GM19240 (cell line): ENCODE data around the gene AGAP1.

Experiments used
- DNase-seq: peaks from one replicate; pipeline ENCODE4 v3.0.0; 2011; ENCODE audit warnings: low spot score; ENCODE audit not compliant: insufficient read length

The AGAP1 gene

GRCh38 chr2:236164925-236165841, 671.3 kb downstream of the AGAP1 start:
- no peak for DNase-seq

DNA sequence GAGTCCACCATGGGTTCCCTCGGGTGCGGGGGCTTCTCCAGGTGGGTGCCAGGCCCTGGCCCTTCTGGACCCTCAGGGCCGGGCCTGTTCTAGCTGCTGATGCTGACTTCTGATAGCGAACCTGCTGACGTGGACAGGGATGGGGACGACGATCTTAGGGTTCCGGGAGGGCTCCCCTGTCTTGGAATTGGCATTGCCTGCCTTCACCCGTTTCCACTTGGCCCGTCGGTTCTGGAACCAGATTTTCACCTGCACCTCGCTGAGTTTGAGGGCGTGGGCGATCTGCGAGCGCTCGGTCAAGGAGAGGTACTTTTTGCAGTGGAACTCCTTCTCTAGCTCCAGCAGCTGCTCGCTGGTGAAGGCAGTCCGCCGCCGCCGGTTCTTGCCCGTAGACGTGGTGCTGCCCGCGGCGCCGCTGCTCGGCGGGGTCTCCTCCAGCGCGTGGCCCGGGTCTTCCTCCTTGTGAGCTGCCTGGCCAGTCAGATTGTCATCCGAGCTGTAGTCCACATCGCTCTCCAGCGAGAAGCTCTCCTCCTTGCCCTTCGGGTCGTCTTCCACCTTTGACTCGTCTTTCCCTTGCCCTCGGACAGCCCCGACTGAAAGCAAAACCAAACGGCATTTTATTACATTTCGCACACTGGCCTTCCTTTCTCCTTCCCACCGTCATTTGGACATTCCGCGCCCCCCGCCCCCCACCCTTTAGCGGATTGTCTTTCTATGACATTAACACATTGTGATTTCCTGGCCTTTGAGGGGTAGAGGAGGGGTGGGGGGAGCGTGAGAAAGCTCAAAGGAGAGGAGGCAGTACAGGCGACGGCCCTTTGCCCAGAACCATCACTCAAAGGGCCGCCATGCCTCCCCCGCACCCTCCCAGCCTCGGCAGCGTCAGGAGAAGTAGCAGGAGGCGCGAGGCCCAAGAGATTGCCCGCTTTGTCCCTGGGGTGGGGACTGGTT, 672.3 kb downstream of the AGAP1 start:
- no peak for DNase-seq

DNA sequence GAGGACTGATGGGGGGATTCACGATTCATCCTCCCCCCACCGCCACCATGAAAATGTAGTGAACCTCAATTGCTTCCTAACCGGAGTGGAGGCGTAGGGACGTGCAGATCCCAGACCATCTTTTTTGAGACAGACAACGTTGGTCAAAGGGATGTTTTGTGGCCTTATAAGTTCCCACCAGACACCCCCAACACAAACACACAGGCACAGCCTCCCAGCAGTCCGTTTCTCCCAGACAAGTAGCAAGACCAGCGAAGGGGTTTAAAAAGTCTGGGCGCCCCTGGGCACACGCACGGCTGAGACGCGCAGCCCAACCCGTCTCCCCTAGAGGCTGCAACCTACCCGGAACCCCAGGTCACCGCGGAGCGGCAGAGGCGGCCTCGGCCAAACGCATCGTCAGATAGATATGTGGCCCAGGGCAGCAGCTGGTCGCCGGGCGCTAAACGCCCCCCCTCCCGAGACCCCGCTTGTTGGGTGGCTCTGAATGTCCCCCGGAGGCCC, 673.0 kb downstream of the AGAP1 start:
- no peak for DNase-seq

- no peak for DNase-seq
These were observed 673.7 kb downstream of the AGAP1 start for GRCh38 chr2:236167297-236168109.

DNA sequence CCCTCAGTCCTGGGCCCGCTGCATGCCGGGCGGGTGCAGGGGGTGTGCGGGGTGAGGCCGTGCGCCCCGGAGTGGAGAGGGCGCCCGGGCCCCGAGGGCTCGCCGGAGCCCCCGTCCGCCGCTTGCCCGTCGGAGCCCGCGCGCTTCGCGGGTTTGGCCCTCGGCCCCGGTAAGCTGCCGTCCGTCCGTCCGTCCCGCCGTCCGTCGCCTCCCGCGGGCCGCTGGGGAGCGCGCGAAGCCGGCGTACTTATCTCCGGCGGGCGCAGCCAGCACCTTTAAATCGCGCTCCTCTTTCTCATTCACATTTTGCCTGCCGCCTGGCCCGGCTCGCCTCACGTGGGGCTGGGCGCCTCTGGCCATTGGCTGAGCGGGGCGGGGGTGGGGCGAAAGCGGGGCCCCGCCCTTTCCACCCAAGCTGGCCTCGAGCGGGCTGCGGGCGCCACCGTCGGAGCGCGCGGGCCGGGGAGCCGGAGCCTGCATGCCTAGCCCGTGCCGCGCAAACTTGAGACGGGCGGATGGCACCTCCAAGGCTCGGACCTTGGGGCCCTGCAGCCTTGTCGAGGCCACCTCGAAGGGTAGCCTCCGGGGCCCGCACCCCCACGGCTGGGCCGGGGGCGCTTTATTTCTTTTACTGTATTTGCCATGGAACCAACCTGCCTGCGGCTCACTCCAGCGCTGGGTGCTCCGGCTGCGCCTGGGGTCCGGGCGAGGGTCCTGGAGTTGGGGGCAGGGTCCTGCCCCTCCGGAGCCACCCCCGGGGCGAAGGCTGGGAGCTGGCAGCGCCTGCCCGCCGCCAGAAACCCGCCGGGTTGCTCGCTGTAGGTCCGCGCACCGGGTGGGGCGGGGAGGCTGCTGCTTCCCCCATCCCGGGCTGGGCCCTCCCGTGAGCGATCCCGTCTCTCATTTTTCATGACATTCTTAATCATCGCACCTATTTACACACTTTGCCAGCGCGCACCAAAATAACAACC, 674.6 kb downstream of the AGAP1 start, which contains the start of gene GBX2:
TSS of gene GBX2 (minus strand) at position 277 of the 971 bp plus-strand sequence. CDS start 415 bp downstream, outside the sequence.
- no peak for DNase-seq

DNA sequence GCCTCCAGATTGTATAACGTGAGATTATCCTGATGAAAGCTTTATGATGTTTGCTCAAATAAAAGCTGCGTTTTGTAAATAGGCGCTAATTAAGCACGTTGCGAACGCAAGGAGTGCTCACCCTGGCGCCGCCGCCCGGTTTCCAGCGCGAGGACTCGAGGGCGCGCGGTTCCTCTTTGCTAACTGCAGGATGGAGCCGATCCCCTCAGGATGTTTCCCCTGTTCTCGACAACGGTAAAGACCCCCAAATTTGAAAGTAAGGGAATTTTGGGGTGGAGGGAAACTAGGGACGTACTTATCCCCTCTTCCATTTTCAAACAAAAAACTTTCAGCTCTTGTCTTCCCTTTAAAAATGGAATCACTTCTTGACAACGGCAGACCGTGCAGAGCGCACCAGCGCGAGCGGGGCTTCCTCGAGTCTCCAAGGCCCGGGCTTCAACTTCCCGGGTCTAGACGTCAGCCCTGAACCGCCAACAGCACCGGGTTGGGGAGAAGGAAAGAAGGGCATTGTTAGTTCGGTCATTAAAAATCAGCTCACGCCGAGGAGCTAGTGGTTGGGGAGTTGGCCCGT, 675.4 kb downstream of the AGAP1 start:
- DNase-seq: no peak

- DNase-seq: no peak
These were observed 676.1 kb downstream of the AGAP1 start for GRCh38 chr2:236169741-236170589.

GRCh38 chr2:236170590-236171165, 676.8 kb downstream of the AGAP1 start:
- no peak for DNase-seq

GRCh38 chr2:236171181-236171679, 677.4 kb downstream of the AGAP1 start:
- DNase-seq: no peak

DNA sequence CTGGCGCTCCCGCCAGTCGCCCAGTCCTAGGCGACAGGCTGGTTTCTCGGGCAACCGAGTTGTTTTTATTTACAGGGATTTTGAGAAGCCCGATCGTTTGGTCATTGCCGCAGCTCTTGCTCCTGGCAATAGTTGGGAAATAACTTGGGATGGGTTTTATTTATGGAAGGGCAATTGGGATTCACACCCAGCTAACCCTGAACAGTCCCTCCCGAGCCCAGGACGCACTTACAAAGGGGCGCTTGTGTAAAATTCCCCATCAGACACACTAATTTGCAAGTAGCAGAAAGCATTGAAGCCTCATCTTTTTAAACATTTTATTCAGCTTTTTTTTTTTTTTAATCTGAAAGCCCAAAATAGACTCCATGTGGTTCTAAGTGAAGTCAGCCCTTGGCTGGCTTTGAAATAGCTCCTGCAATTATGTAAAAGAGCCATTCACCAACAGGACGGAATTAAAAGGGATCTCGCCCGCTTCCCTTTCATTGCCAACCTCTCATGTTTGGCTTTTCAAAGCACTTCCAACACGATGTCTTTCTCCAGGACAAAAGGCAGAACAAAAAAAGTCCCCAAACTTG, 677.9 kb downstream of the AGAP1 start:
- no peak for DNase-seq

DNA sequence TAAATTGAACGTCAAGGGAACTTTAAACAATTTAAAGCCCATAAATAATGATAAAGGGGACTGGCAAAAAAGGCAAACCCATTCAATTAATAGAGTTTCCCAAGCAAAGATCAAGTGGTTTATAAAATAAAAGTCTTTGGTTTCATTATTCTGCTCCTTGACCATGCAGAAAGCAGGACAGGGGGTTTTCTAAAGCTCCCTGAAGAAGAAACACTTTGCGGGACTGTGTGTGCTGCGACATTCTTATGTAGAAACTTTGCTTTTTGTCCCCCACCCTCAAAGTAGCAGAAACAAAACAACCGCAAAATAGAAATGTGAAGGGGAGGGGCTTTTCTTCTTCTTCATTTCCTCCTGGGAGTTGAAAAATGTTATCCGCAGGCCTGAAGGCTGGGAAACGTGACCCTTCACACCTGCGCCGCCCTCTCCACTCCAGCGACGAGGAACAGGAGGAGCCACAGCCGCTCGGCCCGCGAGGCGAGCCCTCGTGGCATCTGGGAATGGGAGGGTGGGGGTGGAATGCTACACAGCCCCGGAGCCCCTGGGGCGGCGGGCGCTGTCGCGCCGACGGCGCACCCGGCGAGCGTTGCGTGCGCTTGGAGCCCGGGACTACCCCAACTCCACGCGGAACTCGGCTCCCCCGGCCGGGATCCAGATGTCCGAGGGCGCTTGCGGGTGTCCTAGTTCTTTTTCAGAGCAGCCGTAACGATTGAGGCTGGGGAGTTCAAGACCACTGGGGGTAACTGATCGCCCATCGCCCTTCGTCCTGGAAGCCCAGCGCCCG, 678.6 kb downstream of the AGAP1 start:
- no peak for DNase-seq

DNA sequence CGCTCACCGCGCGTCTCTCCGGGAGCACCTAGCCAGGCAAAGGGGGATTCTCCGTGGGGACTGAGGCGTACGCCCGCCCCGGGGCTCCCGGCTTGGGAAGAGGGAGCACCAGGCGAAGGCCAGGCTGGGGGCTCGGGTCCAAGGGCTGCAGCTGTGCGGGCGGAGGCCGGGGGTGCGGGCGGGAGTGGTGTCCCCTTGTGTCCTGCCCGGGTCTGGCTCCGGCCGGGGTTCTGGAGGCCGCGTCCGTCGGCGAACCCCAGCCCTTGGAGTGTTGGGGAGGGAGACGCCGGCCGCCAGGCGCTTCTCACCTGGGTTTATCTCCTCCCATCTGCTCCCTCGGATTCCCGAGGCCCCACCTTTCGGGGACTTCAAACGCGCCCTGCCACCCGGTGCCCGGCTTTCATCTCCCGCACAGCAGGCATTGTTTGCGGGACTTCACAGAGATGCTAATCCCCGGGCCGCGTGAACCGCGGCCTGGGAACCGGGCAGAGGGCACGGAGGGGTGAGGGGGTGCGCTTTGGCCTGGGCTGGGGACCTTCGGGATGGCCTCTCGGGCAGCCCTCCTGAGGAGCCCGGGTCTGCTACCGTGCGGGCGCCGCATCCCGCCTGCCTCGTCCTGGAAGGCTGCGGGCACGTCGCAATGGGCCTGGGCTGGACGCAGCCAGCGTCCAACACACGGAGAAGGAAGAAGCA, 679.3 kb downstream of the AGAP1 start:
- DNase-seq: no peak

DNA sequence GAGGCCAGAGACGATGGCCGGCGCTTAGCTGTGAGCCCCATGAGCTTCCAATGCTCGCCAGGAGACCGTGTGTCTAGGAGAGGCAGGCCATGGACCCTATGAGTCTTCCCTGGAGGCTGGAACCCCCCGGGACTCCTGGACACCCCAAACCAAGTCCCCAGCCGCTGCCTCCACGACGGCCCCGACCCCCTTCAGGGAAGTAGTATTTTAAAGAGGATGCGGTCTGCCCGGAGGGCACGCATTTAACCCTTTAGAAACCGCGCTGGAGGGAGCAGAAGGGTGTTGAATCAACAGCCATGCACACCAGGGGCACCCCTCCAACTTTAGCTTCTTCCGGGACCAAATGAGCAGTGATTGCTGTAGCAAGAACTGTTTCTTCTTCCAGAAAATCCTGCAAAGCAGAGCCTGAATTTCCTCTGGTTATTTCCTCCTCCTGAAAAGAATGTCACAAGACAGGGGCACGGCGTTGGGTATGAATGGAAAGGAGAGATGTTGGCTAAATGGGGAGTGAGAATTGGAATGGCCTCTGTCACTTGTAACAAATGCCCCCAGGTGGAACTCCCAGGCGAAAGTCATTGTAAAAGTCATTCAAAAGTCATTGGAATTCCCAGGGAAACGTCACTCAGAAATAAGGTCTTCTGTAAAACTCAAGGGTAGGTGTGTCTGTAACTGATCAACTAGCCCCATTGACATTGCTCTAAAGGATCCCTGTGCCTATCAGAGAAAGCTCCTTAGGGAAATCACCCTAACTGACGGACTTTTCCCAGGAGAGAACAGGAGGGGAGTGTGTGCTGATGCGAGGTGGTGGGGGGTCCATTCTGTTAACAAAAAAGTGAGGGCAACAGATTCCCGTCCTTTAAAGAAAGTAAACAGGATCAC, 680.1 kb downstream of the AGAP1 start:
- DNase-seq: no peak

- no peak for DNase-seq
These were observed 681.8 kb downstream of the AGAP1 start for GRCh38 chr2:236175548-236176150.

GRCh38 chr2:236176417-236176816, 682.6 kb downstream of the AGAP1 start:
- no peak for DNase-seq
